Common myeloid progenitor, CD34-positive (primary cell): ENCODE results near the gene ASIC1.

Source experiments
- CTCF ChIA-PET: fragments of 350-600 bp; sonication (Branson Sonifier 250); formaldehyde crosslinking; loops from one replicate; lab custom pipeline; 2021; ENCODE audit warnings: antibody characterized with exemption; lab: Charles Lee
- POLR2A ChIA-PET: fragments of 350-600 bp; sonication (Branson Sonifier 250); formaldehyde crosslinking; loops from one replicate; lab custom pipeline; 2021; ENCODE audit warnings: antibody characterized with exemption; lab: Charles Lee
- DNase-seq, 3 donors: peaks; one replicate each; pipeline versions ENCODE4 v3.0.0 to v3.0.0-alpha.2; 2013
- H3K27ac ChIP-seq, 2 experiments: 1 replicate in 1 of 2; 2 replicates in 1 of 2; pipeline ENCODE4 v1.7.0; 2013; ENCODE audit warnings: inconsistent platforms in 2 of 2, low read length in 2 of 2, mild to moderate bottlenecking in 2 of 2, low read depth in 1 of 2, moderate library complexity in 1 of 2; ENCODE audit not compliant: severe bottlenecking in 2 of 2, insufficient read depth in 1 of 2, poor library complexity in 1 of 2
- H3K27me3 ChIP-seq, 5 experiments: replicated peaks in 2 of 5; 1 replicate in 3 of 5; 2 replicates in 2 of 5; pipeline versions ENCODE4 v1.6.1 to v1.7.0; 2013; ENCODE audit warnings: low read length in 4 of 5, mild to moderate bottlenecking in 2 of 5, moderate library complexity in 2 of 5, inconsistent platforms in 1 of 5; ENCODE audit not compliant: insufficient read depth in 5 of 5, control insufficient read depth in 4 of 5
- H3K36me3 ChIP-seq, 4 experiments: 1 replicate in 2 of 4; 2 replicates in 2 of 4; pipeline versions ENCODE4 v1.6.1 to v1.7.0; 2013; ENCODE audit warnings: low read length in 3 of 4, control low read depth in 1 of 4, mild to moderate bottlenecking in 1 of 4; ENCODE audit not compliant: control insufficient read depth in 4 of 4, insufficient read depth in 4 of 4
- H3K4me1 ChIP-seq, 4 experiments: 1 replicate in 3 of 4; 2 replicates in 1 of 4; pipeline versions ENCODE4 v1.6.1 to v1.7.1; 2013; ENCODE audit warnings: low read length in 3 of 4, mild to moderate bottlenecking in 3 of 4, control low read depth in 1 of 4, inconsistent platforms in 1 of 4, moderate library complexity in 1 of 4; ENCODE audit not compliant: control insufficient read depth in 4 of 4, insufficient read depth in 4 of 4; ENCODE audit errors: control extremely low read depth in 1 of 4
- H3K4me3 ChIP-seq, 7 experiments: 1 replicate in 4 of 7; 2 replicates in 3 of 7; pipeline versions ENCODE4 v1.5.1 to v1.7.0; 2013; ENCODE audit warnings: mild to moderate bottlenecking in 7 of 7, low read length in 6 of 7, moderate library complexity in 6 of 7, inconsistent platforms in 2 of 7, low read depth in 2 of 7, control low read depth in 1 of 7; ENCODE audit not compliant: insufficient read depth in 4 of 7, control insufficient read depth in 1 of 7; ENCODE audit errors: extremely low read depth in 1 of 7
- H3K9me3 ChIP-seq, 5 experiments: 1 replicate in 4 of 5; 2 replicates in 1 of 5; pipeline versions ENCODE4 v1.6.1 to v1.7.1; 2013; ENCODE audit warnings: low read length in 4 of 5, mild to moderate bottlenecking in 2 of 5, inconsistent platforms in 1 of 5, low read depth in 1 of 5, moderate library complexity in 1 of 5; ENCODE audit not compliant: control insufficient read depth in 4 of 5, insufficient read depth in 2 of 5; ENCODE audit errors: control extremely low read depth in 1 of 5
- WGBS: methylation state at CpG from one replicate; pipeline ENCODE4 v1.1.5; 2013; ENCODE audit not compliant: insufficient coverage; 5-methylcytosine and 5-hydroxymethylcytosine counted together

ASIC1 gene

GRCh38 chr12:50123203-50123602 is 65.8 kb downstream of the ASIC1 start:
- DNase-seq = no peak
- H3K4me3 ChIP-seq = no peak overlapping the region
- WGBS = 80% methylated on average over 2 of the region's 2 CpGs
- H3K9me3 ChIP-seq = no peaks in the 10 kb centered on the region
- ChIA-PET POLR2A (interaction anchor here (0.6 kb wide), 1 partner anchor 17 kb away, joined by 5 read pairs; no protein-coding TSS in a partner anchor), CTCF (interaction anchor here (0.9 to 13.1 kb wide), 3 partner anchors 10 to 14 kb away, joined by 3 to 128 read pairs (median 7); partner anchors contain the start of gene COX14)
- H3K4me1 ChIP-seq = peaks cover 0 to 10% (median 7%) of the 10 kb centered on the region in 4 experiments
- peaks cover 10 to 56% (median 41%) of the 10 kb centered on the region in 4 experiments for H3K36me3 ChIP-seq
- no peaks in the 10 kb centered on the region for H3K27me3 ChIP-seq
- H3K27ac ChIP-seq = no peak overlapping the region

DNA sequence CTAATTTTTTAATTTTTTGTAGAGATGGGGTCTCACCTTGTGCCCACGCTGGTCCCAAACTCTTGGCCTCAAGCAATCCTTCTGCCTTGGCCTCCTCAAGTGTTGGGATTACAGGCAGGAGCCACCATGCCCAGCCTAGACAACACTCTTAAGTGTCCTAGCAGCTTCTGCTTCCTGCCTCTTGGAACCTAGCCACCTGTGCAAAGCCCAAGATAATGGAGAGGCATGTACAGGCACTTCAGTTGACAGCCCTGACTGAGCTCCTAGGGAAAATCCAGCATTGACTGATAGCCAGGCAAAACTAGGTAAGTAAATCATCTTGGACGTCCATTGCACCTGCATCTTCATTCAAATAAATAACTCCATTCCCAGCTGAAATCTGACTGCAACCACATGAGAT is 70.2 kb downstream of the ASIC1 start:
- Histone ChIP-seq H3K36me3 (peaks cover 20 to 57% (median 41%) of the 10 kb centered on the region in 4 experiments), H3K27ac (no peak overlapping the region), H3K9me3 (no peaks in the 10 kb centered on the region), H3K27me3 (no peaks in the 10 kb centered on the region), H3K4me3 (no peak overlapping the region), H3K4me1 (peaks cover 0 to 10% (median 7%) of the 10 kb centered on the region in 4 experiments)
- ChIA-PET CTCF (interaction anchor here (0.8 to 13.1 kb wide), 5 partner anchors 10 to 77 kb away, joined by 3 to 128 read pairs (median 4); partner anchors contain the start of gene COX14), POLR2A (interaction anchor here (0.6 kb wide), 1 partner anchor 380 kb away, joined by 3 read pairs; no protein-coding TSS in a partner anchor)
- no peak for DNase-seq
- 100% methylated on average over 1 of the region's 2 CpGs for WGBS

GRCh38 chr12:50129290-50129689 is 71.9 kb downstream of the ASIC1 start:
- H3K4me3 ChIP-seq = no peak overlapping the region
- POLR2A ChIA-PET = no interaction called here

GRCh38 chr12:50132505-50133135 is 75.2 kb downstream of the ASIC1 start:
- 100% methylated on average over 2 of the region's 2 CpGs for WGBS
- CTCF ChIA-PET = interaction anchor here (0.6 to 13.1 kb wide), 18 partner anchors 8 to 491 kb away, joined by 3 to 128 read pairs (median 6); partner anchors contain the start of gene COX14
- DNase-seq = peak; percentile 46 to 74 (median 51)
- no peak overlapping the region for H3K27ac ChIP-seq
- no peaks in the 10 kb centered on the region for H3K4me1 ChIP-seq
- peaks cover 30 to 78% (median 54%) of the 10 kb centered on the region in 4 experiments for H3K36me3 ChIP-seq
- POLR2A ChIA-PET = no interaction called here
- no peak overlapping the region for H3K4me3 ChIP-seq
- no peaks in the 10 kb centered on the region for H3K27me3 ChIP-seq
- H3K9me3 ChIP-seq = no peaks in the 10 kb centered on the region

More at GRCh38 chr12:50129290-50129689, 71.9 kb downstream of the ASIC1 start:
- CTCF ChIA-PET = interaction anchor here (1.0 to 13.1 kb wide), 9 partner anchors 9 to 282 kb away, joined by 3 to 128 read pairs (median 3); partner anchors contain the start of genes CERS5 and COX14
- Histone ChIP-seq H3K9me3 (no peaks in the 10 kb centered on the region), H3K27me3 (no peaks in the 10 kb centered on the region), H3K4me1 (peaks cover 0 to 10% (median 7%) of the 10 kb centered on the region in 4 experiments), H3K27ac (no peak overlapping the region), H3K36me3 (peaks cover 23 to 63% (median 44%) of the 10 kb centered on the region in 4 experiments)
- no peak for DNase-seq
- whole genome bisulfite sequencing = 95% methylated on average over 4 of the region's 4 CpGs
